ENCODE data around the gene RET.

DNA sequence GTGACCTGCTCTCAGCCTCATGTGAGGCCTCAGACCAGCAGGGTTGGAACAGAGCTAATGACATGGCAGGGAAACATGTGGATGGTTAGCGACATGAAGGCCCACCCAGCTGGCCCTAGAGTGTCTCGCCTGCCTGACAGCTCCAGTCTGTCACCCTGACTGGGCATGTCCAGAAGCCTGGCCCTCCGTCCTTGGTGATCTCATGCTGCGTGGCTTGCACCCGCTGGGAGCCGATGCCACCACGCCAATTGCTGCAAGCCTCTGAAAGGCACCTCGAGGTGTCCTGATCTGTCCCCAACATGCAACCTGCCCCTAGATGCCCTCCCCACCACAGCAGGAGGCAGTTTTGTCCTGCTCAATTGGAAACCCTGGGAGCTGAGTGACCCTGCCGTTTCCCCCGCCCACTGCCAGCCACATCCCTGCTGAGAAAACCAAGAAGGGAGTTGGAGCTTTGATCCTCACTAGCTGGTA is 27.8 kb upstream of the RET start:
- TF ChIP-seq, protein P1, sequence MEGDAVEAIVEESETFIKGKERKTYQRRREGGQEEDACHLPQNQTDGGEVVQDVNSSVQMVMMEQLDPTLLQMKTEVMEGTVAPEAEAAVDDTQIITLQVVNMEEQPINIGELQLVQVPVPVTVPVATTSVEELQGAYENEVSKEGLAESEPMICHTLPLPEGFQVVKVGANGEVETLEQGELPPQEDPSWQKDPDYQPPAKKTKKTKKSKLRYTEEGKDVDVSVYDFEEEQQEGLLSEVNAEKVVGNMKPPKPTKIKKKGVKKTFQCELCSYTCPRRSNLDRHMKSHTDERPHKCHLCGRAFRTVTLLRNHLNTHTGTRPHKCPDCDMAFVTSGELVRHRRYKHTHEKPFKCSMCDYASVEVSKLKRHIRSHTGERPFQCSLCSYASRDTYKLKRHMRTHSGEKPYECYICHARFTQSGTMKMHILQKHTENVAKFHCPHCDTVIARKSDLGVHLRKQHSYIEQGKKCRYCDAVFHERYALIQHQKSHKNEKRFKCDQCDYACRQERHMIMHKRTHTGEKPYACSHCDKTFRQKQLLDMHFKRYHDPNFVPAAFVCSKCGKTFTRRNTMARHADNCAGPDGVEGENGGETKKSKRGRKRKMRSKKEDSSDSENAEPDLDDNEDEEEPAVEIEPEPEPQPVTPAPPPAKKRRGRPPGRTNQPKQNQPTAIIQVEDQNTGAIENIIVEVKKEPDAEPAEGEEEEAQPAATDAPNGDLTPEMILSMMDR (IDR thresholded peaks at IDR 0.05) = no peak
- no peak for TF ChIP-seq EP300 (IDR thresholded peaks at IDR 0.05)
